GM18520 (cell line): Measurements from ENCODE around the gene TBX5.

ENCODE experiments used
- ATAC-seq: cut with Tn5 transposase; IDR thresholded peaks from one replicate; pipeline ENCODE4 v1.9.1; 2021; ENCODE audit not compliant: unreplicated experiment

Gene TBX5

DNA sequence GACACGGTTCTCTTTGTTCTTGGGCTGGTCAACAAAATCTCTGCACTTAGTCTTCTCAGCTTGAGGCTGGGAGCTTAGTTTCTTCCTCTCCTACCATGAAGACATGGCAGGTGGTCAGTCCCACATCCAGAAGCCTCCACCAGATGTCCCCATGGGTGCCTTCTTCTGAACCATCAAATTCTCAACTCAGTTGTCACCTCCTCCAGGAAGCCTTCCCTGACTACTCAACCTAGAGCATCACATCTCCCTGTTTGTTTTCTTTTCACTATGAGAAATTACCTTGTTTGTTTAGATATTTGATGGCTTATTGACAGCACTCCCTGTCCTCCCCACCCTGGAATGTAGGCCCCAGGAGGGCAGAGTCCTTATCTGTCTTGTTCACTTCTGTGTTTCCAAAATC, 84.4 kb downstream of the TBX5 start:
- ATAC-seq, result no peak

DNA sequence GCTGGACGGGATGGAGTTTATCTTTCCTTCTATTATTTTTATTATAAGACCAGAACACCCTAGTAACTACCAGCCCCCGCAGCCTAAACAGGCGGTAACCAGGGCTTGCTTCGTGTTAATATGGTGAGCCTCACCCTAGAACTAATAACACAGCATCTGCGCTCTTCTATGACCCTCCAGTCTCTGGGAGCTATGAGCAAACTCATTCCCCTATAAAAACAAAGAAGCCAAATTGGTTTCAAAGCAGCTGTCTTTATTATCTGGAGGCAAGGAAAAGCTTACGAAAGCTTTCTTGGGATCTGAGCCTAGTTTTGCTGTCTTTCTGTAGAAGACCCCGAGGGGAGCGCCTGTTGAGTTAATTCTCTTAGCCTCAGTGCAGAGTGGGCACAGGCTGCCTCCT, 85.0 kb downstream of the TBX5 start:
- no peak for ATAC-seq

DNA sequence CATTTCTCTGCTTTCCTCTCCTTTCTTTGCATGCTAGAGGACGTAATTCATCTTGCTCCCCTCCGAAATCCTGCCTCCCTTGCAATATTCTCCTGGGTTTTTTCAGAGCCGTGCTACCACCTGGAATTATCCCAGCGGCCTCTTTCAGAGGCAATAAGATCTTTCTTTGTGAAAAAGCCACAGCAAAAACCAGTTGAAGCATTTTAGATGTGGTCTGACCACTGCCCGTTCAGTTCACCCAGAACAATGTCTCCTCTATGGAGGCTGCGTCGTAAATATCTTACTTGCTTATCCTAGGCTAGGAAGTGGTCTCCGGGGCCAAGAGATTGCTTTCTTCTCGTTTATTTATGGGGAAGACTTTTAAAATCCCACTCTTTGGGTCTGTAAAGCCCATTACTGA, 85.8 kb downstream of the TBX5 start:
- ATAC-seq, result no peak

DNA sequence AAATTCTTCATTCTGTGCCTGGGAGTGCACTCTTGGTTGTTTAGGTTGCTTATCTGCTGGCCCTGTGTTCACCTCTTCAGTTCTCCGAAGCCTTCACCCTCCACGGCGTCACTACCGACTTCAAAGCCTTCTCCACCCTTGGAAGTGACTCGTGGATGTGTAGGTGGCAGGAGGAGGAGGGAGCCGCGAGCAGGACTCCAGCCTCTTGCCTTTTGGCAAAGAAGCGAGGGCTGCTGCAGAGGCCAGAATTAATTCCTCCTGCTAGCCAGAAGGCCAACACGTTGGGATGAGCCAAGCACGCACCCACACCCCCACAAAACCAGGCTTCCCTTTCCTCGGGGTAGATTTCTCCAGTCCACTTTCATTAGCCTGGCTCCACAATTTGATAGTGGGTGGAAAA, 86.5 kb downstream of the TBX5 start:
- no peak for ATAC-seq

DNA sequence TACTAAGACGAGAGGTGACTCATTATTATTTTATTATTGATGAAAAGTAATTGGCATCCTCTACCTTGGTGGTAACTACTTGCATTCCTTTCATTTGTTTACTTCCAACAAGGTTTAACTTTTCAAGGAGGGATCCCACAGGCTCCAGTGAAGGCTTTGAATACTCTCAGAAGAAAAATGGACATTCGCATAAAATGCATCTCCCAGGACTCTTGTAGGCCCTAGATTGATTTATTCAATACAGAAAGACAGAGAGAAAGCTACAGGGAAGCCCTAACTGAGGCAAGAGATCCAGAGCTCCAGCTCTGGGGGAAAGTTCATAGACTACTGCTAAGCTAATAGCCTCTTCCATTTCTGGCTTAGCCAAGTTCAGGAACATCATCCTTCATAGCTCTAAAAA, 87.0 kb downstream of the TBX5 start:
- ATAC-seq, result no peak

DNA sequence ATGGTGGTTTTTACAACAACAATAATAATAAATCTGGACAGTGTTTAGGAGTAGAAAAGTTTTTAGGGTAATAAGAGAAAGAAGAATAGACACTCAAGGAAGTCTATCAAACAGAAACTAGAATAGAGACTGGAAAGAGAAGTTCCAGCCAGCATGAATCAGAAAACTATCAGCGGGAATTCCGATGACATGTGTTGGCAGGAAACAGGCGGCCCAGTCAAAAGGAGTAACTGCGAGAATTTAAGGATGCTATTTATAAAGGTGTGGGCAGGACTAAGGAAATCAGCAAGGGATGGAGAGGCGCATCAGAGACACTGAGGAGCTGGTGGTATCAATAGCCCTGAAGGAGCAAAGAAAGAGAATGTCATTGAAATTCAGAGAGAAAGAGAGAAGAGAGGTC, 89.9 kb downstream of the TBX5 start:
- no peak for ATAC-seq

DNA sequence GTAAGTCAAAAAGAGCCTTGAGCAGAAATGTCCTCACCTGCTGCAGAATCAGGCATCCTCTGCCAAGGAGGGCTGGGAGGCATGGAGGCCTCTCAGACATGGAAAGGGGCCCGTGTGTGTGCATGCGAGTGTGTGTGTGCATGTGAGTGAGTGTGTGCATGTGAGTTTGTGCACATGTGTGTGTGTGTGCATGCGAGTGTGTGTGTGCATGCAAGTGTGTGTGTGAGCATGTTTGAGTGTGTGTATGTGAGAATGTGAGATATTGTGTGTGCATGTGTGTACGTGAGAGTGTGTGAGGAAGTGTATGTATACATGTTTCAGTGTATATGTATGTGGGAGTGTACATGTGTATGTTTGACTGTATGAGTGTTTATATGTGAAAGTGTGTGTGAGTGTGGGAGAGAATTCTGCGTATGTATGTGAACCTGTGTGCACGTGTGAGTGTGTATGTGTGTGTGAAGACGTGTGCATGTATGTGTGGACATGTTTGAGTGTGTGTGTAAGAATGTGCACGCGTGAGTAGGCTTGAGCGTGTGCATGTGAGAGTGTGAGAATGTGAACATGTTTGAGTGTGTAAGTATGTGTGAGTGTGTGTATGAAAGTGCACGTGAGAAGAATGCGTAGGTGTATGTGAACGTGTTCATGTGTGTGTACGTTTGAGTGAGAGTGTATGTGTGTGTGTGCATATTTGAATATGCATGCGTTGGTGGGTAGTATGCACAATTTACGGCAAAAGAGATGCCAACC, 90.8 kb downstream of the TBX5 start:
- ATAC-seq, result no peak

DNA sequence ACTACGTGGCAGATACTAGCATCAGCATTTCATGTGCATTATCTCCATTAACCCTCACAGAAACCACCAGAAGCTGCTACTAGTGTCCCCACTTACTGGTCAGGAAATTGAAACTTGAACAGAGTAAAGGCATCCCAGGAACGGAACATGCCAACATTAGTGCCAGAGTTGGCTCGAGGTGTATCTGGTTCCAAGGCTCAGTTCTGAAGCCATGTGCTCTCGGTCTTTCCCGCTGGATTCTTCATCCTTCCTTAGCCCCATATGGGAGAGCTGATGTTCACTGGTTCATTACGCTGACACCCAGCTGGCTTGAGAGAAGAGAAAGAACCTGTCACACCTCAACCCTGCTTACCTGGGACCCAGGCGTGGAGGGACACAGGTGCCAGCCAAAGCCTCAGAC, 91.5 kb downstream of the TBX5 start:
- no peak for ATAC-seq

DNA sequence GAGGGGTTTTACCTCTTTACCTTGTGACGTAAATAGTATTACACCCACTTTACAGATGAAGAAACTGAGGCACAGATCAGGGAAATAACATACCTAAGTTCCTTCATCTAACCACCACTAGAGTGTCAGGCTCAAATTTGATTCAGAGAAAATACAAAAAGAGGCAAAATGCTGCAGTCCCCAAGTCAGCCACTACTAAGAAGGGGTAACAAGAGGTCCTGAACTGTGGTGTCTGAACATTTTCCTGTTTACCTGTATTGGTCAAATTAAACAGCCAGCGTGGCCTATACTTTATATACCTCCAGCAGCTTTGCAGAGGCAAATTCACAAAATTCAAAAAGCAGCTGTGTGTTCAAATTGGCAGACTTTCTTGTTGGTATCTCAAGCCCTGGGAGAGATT, 92.0 kb downstream of the TBX5 start:
- ATAC-seq, result no peak

DNA sequence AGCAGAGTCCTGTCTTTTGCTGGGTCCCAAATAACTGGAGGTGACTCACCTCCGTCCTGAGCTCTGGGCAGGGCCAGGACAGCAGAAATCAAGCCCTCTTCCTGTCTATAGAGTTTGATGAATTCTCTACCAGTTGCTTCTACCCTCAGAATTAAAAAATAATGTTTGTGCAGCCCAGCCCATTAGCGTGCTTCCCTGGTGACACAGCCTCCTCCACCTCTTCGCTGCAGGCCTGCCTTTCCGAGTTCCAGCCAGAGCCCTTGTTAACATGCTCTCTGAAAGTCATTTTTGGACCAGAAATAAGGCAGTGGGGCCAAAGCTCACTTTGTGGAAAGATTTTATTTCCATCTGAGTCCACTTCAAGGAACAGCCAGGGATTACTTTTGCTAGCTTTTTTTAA, 94.0 kb downstream of the TBX5 start:
- ATAC-seq, result no peak

DNA sequence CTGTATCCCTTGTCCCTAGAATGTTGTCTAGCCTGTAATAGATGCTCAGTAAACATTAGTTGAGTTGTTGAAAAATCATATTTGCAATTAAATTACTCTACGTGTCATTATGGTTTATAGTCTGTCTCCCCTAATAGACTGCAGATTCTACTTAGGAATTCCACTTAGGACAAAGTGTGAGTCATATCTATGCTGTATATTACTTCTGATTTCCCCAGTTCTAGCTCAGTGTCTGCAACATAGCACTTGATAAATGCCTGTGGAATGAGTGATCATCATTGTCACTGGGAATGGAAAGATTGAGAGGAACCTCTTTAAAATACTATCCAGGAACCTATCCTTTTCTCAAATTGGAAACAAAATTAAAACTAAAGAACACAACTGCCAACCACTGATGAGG, 99.3 kb downstream of the TBX5 start:
- no peak for ATAC-seq

DNA sequence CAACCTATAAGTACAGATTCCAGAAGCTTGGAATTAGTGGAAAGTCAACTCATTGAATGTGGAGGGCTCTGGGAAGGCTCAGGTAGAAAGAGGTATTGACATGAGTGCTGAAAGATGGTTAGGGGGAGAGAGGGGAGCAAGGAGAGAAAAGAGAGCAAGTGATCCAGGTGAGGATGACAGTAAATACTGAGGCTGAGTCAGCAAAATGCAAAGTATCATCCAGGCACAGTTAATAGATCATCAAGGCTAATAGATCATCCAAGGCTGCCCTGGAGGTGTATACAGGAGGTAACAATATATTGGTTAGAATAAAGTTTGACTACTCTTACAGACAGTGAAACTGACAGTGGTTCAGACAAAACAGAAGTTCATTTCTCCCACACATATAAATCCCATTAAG, 100.5 kb downstream of the TBX5 start:
- no peak for ATAC-seq
